LNCAP (cell line): ENCODE results near the gene TXNDC16.

Experiments used
- TF ChIP-seq, protein P1 (sequence below): fragments of 450-650 bp; IDR thresholded peaks from 2 replicates; pipeline ENCODE4 v1.5.1; 2017; ENCODE audit warnings: mild to moderate bottlenecking

TXNDC16 gene

GRCh38 chr14:52485350-52485960, 66.8 kb downstream of the TXNDC16 start:
- TF ChIP-seq, protein P1, sequence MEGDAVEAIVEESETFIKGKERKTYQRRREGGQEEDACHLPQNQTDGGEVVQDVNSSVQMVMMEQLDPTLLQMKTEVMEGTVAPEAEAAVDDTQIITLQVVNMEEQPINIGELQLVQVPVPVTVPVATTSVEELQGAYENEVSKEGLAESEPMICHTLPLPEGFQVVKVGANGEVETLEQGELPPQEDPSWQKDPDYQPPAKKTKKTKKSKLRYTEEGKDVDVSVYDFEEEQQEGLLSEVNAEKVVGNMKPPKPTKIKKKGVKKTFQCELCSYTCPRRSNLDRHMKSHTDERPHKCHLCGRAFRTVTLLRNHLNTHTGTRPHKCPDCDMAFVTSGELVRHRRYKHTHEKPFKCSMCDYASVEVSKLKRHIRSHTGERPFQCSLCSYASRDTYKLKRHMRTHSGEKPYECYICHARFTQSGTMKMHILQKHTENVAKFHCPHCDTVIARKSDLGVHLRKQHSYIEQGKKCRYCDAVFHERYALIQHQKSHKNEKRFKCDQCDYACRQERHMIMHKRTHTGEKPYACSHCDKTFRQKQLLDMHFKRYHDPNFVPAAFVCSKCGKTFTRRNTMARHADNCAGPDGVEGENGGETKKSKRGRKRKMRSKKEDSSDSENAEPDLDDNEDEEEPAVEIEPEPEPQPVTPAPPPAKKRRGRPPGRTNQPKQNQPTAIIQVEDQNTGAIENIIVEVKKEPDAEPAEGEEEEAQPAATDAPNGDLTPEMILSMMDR: no peak

GRCh38 chr14:52481864-52482263, 70.4 kb downstream of the TXNDC16 start:
- TF ChIP-seq, protein P1: no peak

DNA sequence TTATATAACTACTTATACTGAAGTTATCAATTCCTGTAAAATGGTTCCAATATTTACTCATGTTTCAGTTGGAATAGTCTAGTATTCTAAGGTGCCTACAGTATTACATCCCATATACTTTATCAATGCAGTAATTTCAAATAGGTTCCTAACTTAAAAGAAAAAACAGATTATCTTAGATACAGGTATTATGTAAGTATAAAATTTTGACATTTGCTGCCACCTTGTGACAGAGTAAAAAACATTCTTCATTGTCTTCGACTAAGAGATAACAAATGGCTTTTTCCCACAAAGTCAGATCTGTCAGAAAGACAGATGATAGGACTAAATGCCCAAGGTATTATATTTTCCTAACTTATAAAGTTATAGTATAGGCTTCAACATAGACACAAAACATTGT, 78.7 kb downstream of the TXNDC16 start:
- TF ChIP-seq, protein P1: peak; percentile 60

DNA sequence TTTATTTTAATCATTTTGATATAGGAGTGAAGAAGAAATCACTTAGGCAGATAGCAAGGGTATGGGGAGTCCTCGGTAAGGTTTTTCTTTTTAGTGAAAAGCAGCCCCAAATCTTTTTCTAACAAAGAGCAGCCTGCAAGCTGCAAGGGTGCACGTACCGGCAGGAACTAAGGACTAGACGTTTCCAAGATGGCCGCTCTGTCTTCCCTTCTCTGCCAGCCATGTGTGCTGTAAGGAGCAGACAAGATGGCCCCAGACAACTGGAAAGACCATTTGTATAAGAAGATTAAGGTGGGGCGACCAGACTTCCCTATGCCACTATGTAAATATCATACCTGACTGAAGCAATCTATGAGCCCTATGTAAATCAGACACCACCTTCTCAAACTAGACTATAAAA, 79.6 kb downstream of the TXNDC16 start:
- TF ChIP-seq, protein P1: no peak

DNA sequence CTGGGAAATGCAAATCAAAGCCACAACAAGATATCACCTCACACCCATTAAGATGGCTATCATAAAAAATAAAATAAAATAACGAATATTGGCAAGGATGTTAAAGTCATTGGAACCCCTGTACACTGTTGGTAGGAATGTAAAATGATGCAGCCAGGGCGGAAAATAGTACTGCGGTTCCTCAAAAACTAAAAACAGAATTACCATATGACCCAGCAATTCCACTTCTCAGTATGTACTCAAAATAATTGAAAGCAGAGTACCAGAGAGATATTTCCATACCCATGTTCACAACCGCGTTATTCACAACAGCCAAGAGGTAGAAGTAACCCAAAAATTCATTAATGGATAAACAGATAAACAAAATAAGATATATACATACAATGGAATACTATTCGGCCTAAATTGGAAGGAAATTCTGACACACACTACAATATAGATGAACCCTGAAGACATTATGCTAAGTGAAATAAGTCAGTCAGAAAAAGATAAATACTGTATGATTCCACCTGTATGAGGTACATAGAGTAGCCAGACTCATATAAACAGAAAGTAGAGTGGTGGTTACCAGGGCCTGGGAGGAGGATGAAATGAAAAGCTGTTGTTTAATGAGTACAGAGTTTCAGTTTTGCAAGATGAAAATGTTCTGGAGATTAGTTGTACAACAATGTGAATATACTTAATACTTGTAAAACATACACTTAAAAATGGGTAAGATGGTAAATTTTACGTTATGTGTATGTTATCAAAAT, 84.6 kb downstream of the TXNDC16 start:
- TF ChIP-seq, protein P1: no peak

- TF ChIP-seq, protein P1: no peak
These were observed 88.1 kb downstream of the TXNDC16 start for GRCh38 chr14:52464175-52464574.

DNA sequence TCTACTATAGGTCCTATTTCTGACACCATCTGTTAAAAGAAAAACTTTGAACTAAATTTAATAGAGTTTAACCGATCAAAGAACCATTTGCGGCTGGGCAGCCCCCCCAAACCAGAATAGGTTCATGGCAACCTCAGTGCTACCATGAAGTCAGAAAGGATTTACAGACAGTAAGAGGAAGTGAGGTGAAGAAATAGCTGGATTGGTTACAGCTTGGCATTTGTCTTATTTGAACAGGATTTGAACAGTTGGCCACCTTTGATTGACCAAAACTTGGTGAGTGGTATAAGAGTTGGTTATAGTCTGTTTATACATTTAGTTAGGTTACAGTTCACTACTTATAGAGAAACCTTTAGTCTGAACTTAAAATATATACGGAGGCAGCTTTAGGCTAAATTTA, 88.9 kb downstream of the TXNDC16 start:
- TF ChIP-seq, protein P1: no peak
